ENCODE results near the gene ABCA10.

ABCA10 gene

GRCh38 chr17:69230939-69231338 lies 2.3 kb upstream of the ABCA10 start:
- H3K4me1 ChIP-seq (ENCODE audit: insufficient read depth, low read length, severe bottlenecking) = peaks cover 6% of the 10 kb centered on the region
- no peak for TF ChIP-seq CTCF (IDR thresholded peaks at IDR 0.05; ENCODE audit: low read length)
- TF ChIP-seq EZH2 (IDR thresholded peaks at IDR 0.05; ENCODE audit: borderline replicate concordance, low read length) = no peak
- H3K4me3 ChIP-seq (ENCODE audit: low read depth, low read length, poor library complexity, severe bottlenecking) = no peak overlapping the region

GRCh38 chr17:69228018-69228417 lies 606 bp downstream of the ABCA10 start:
- TF ChIP-seq EZH2 (IDR thresholded peaks at IDR 0.05; ENCODE audit: borderline replicate concordance, low read length) = no peak
- no peak for TF ChIP-seq CTCF (IDR thresholded peaks at IDR 0.05; ENCODE audit: low read length)
- Histone ChIP-seq H3K4me2 (ENCODE audit: low read length) (no peak overlapping the region), H3K27ac (ENCODE audit: low read depth, low read length, poor library complexity, severe bottlenecking) (no peak overlapping the region), H3K36me3 (ENCODE audit: insufficient read depth, low read length) (no peaks in the 10 kb centered on the region), H3K9ac (ENCODE audit: low read length) (no peak overlapping the region), H3K4me1 (ENCODE audit: insufficient read depth, low read length, severe bottlenecking) (peaks cover 6% of the 10 kb centered on the region), H3F3A (ENCODE audit: insufficient read depth, low read length) (no peaks in the 10 kb centered on the region), H3K9me3 (ENCODE audit: low read length) (no peaks in the 10 kb centered on the region), H3K4me3 (ENCODE audit: low read depth, low read length, poor library complexity, severe bottlenecking) (no peak overlapping the region), H4K20me1 (ENCODE audit: insufficient read depth, low read length) (no peaks in the 10 kb centered on the region), H3K27me3 (ENCODE audit: insufficient read depth, low read length) (no peaks in the 10 kb centered on the region), H3K9me2 (ENCODE audit: low read depth, low read length) (no peaks in the 10 kb centered on the region), H3K79me2 (ENCODE audit: insufficient read depth, low read length) (no peaks in the 10 kb centered on the region), H2AFZ (ENCODE audit: low read length) (no peak overlapping the region)

More at GRCh38 chr17:69230939-69231338, 2.3 kb upstream of the ABCA10 start:
- Histone ChIP-seq H4K20me1 (ENCODE audit: insufficient read depth, low read length) (no peaks in the 10 kb centered on the region), H3K9me3 (ENCODE audit: low read length) (no peaks in the 10 kb centered on the region), H3K27ac (ENCODE audit: low read depth, low read length, poor library complexity, severe bottlenecking) (no peak overlapping the region), H3K9me2 (ENCODE audit: low read depth, low read length) (no peaks in the 10 kb centered on the region), H3K36me3 (ENCODE audit: insufficient read depth, low read length) (no peaks in the 10 kb centered on the region), H3K79me2 (ENCODE audit: insufficient read depth, low read length) (no peaks in the 10 kb centered on the region), H3K4me2 (ENCODE audit: low read length) (no peak overlapping the region), H3F3A (ENCODE audit: insufficient read depth, low read length) (no peaks in the 10 kb centered on the region), H2AFZ (ENCODE audit: low read length) (no peak overlapping the region), H3K27me3 (ENCODE audit: insufficient read depth, low read length) (no peaks in the 10 kb centered on the region), H3K9ac (ENCODE audit: low read length) (no peak overlapping the region)

- Histone ChIP-seq H3K9me3 (ENCODE audit: low read length) (no peaks in the 10 kb centered on the region), H2AFZ (ENCODE audit: low read length) (no peak overlapping the region), H3K36me3 (ENCODE audit: insufficient read depth, low read length) (no peaks in the 10 kb centered on the region), H3K9ac (ENCODE audit: low read length) (no peak overlapping the region), H3K79me2 (ENCODE audit: insufficient read depth, low read length) (no peaks in the 10 kb centered on the region), H3K4me3 (ENCODE audit: low read depth, low read length, poor library complexity, severe bottlenecking) (no peak overlapping the region), H3K9me2 (ENCODE audit: low read depth, low read length) (no peaks in the 10 kb centered on the region), H3K27me3 (ENCODE audit: insufficient read depth, low read length) (no peaks in the 10 kb centered on the region), H3K27ac (ENCODE audit: low read depth, low read length, poor library complexity, severe bottlenecking) (no peak overlapping the region), H3F3A (ENCODE audit: insufficient read depth, low read length) (no peaks in the 10 kb centered on the region), H3K4me1 (ENCODE audit: insufficient read depth, low read length, severe bottlenecking) (peaks cover 6% of the 10 kb centered on the region), H4K20me1 (ENCODE audit: insufficient read depth, low read length) (no peaks in the 10 kb centered on the region), H3K4me2 (ENCODE audit: low read length) (no peak overlapping the region)
- TF ChIP-seq CTCF (IDR thresholded peaks at IDR 0.05; ENCODE audit: low read length) = no peak
- TF ChIP-seq EZH2 (IDR thresholded peaks at IDR 0.05; ENCODE audit: borderline replicate concordance, low read length) = no peak
Observed at GRCh38 chr17:69227541-69227940, 1.1 kb downstream of the ABCA10 start.

Data from OCI-LY1 (cell line).